ENCODE results near the gene PLPP3.

PLPP3 gene

GRCh38 chr1:56478734-56479133 is 100.6 kb downstream of the PLPP3 start:
- H3K4me3 ChIP-seq (replicated peaks; ENCODE audit: low read depth, low read length): no peak overlapping the region
- DNase-seq (ENCODE audit: extremely low read depth, low read depth): no peak
- TF ChIP-seq CTCF (IDR thresholded peaks at IDR 0.05; ENCODE audit: low read depth, low read length, missing control alignments): no peak

GRCh38 chr1:56477164-56478111 is 101.9 kb downstream of the PLPP3 start:
- no peak for DNase-seq (ENCODE audit: extremely low read depth, low read depth)
- no peak for TF ChIP-seq CTCF (IDR thresholded peaks at IDR 0.05; ENCODE audit: low read depth, low read length, missing control alignments)
- peak overlapping the region; percentile 44 for H3K4me3 ChIP-seq (replicated peaks; ENCODE audit: low read depth, low read length)

GRCh38 chr1:56473582-56474270 is 105.6 kb downstream of the PLPP3 start:
- no peak for TF ChIP-seq CTCF (IDR thresholded peaks at IDR 0.05; ENCODE audit: low read depth, low read length, missing control alignments)
- DNase-seq (ENCODE audit: extremely low read depth, low read depth): no peak
- H3K4me3 ChIP-seq (replicated peaks; ENCODE audit: low read depth, low read length): no peak overlapping the region

GRCh38 chr1:56472860-56473259 is 106.5 kb downstream of the PLPP3 start:
- TF ChIP-seq CTCF (IDR thresholded peaks at IDR 0.05; ENCODE audit: low read depth, low read length, missing control alignments): no peak
- H3K4me3 ChIP-seq (replicated peaks; ENCODE audit: low read depth, low read length): no peak overlapping the region
- DNase-seq (ENCODE audit: extremely low read depth, low read depth): no peak

- H3K4me3 ChIP-seq (replicated peaks; ENCODE audit: low read depth, low read length): no peak overlapping the region
- no peak for DNase-seq (ENCODE audit: extremely low read depth, low read depth)
- TF ChIP-seq CTCF (IDR thresholded peaks at IDR 0.05; ENCODE audit: low read depth, low read length, missing control alignments): no peak
Observed at GRCh38 chr1:56469640-56470371, 109.6 kb downstream of the PLPP3 start.

GRCh38 chr1:56468518-56468917 is 110.8 kb downstream of the PLPP3 start:
- no peak for DNase-seq (ENCODE audit: extremely low read depth, low read depth)
- no peak overlapping the region for H3K4me3 ChIP-seq (replicated peaks; ENCODE audit: low read depth, low read length)
- TF ChIP-seq CTCF (IDR thresholded peaks at IDR 0.05; ENCODE audit: low read depth, low read length, missing control alignments): no peak
